NCI-H2196 treated with DMSO at 0.1 percent for 48 hours (cell line): ENCODE measurements around the gene MED15.
A peak's percentile ranks its signal among the peaks of the same experiment; 100 is the strongest.
"Not testable (repeated sequence)": the region's sequence is repeated elsewhere in the genome, so short reads cannot be mapped to it uniquely, and the experiment has no call there.

Experiments
- DNase-seq: peaks from one replicate; lab custom pipeline; 2025; ENCODE audit not compliant: unreplicated experiment; lab: John Stamatoyannopoulos, UW

MED15 gene

GRCh38 chr22:20483771-20484170, 23.6 kb upstream of the MED15 start:
- DNase-seq, result no peak

GRCh38 chr22:20484948-20485683, 22.3 kb upstream of the MED15 start:
- no peak for DNase-seq

- no peak for DNase-seq
Observed at GRCh38 chr22:20486229-20486628, 21.2 kb upstream of the MED15 start.

- DNase-seq, result no peak
Observed at GRCh38 chr22:20487715-20488114, 19.7 kb upstream of the MED15 start.

GRCh38 chr22:20488946-20489345, 18.5 kb upstream of the MED15 start:
- no peak for DNase-seq

GRCh38 chr22:20490183-20490940, 17.0 kb upstream of the MED15 start:
- DNase-seq, result no peak

GRCh38 chr22:20490941-20491307, 16.5 kb upstream of the MED15 start:
- no peak for DNase-seq

- DNase-seq, result no peak
Observed at GRCh38 chr22:20491346-20491745, 16.1 kb upstream of the MED15 start.

- DNase-seq, result peak; percentile 48
Observed at GRCh38 chr22:20494978-20495860, 12.2 kb upstream of the MED15 start, which contains the start of gene KLHL22. Gene KLHL22 (minus strand): TSS chr22:20495795. CDS start chr22:20489211, 6,584 bp downstream.

GRCh38 chr22:20495861-20496681, 11.3 kb upstream of the MED15 start:
- peak; percentile 91 for DNase-seq

GRCh38 chr22:20497426-20497825, 10.0 kb upstream of the MED15 start:
- DNase-seq, result no peak

- DNase-seq, result no peak
Observed at GRCh38 chr22:20498913-20499312, 8.5 kb upstream of the MED15 start.

GRCh38 chr22:20499769-20500168, 7.6 kb upstream of the MED15 start:
- no peak for DNase-seq

GRCh38 chr22:20503816-20504215, 3.6 kb upstream of the MED15 start:
- no peak for DNase-seq

GRCh38 chr22:20504293-20504922, 3.0 kb upstream of the MED15 start:
- DNase-seq, result not testable (repeated sequence)

- no peak for DNase-seq
Observed at GRCh38 chr22:20506543-20507252, 712 bp upstream of the MED15 start.

GRCh38 chr22:20508067-20508755, 801 bp downstream of the MED15 start:
- not testable (repeated sequence) for DNase-seq

GRCh38 chr22:20508815-20509271, 1.4 kb downstream of the MED15 start:
- no peak for DNase-seq
